Hepatocyte (in vitro differentiated cells): Measurements from ENCODE around the gene AP5S1. TPM values are rescaled to one million over a fixed set of nuclear protein-coding genes. Genes with fewer than 3 reads are reported as not detected.
A peak's percentile ranks its signal among the peaks of the same experiment; 100 is the strongest.
"Not testable (repeated sequence)": the region's sequence is repeated elsewhere in the genome, so short reads cannot be mapped to it uniquely, and the experiment has no call there.

ENCODE experiments used
- DNase-seq: peaks from one replicate; pipeline ENCODE4 v3.0.0-alpha.2; 2016; ENCODE audit warnings: low spot score
- H2AFZ ChIP-seq: fragments of 200-600 bp; sonication (generic); 2 replicates; pipeline ENCODE4 v1.6.0; 2016; ENCODE audit warnings: antibody characterized with exemption, mild to moderate bottlenecking
- H3K27ac ChIP-seq: fragments of 200-600 bp; sonication (generic); 2 replicates; pipeline ENCODE4 v1.5.1; 2016; ENCODE audit warnings: mild to moderate bottlenecking
- H3K27me3 ChIP-seq: fragments of 200-600 bp; sonication (generic); 2 replicates; pipeline ENCODE4 v1.6.1; 2016
- H3K36me3 ChIP-seq: fragments of 200-600 bp; sonication (generic); replicated peaks from 2 replicates; pipeline ENCODE4 v1.5.1; 2016; ENCODE audit warnings: low read depth; ENCODE audit not compliant: insufficient read depth
- H3K4me1 ChIP-seq: fragments of 200-600 bp; sonication (generic); 2 replicates; pipeline ENCODE4 v1.5.1; 2016; ENCODE audit warnings: mild to moderate bottlenecking, moderate library complexity; ENCODE audit not compliant: insufficient read depth
- H3K4me2 ChIP-seq: fragments of 200-600 bp; sonication (generic); 2 replicates; pipeline ENCODE4 v1.6.0; 2016
- H3K4me3 ChIP-seq: fragments of 200-600 bp; sonication (generic); 2 replicates; pipeline ENCODE4 v1.5.1; 2016; ENCODE audit warnings: mild to moderate bottlenecking
- H3K79me2 ChIP-seq: fragments of 200-600 bp; sonication (generic); 2 replicates; pipeline ENCODE4 v1.6.0; 2017; ENCODE audit warnings: mild to moderate bottlenecking
- H3K9me2 ChIP-seq: fragments of 200-600 bp; sonication (generic); replicated peaks from 2 replicates; pipeline ENCODE4 v1.6.0; 2017; ENCODE audit warnings: mild to moderate bottlenecking; ENCODE audit not compliant: insufficient read depth
- H3K9me3 ChIP-seq: fragments of 200-600 bp; sonication (generic); 2 replicates; pipeline ENCODE4 v1.5.1; 2016; ENCODE audit warnings: low read depth, mild to moderate bottlenecking
- H4K20me1 ChIP-seq: fragments of 200-600 bp; sonication (generic); 2 replicates; pipeline ENCODE4 v1.6.0; 2016; ENCODE audit warnings: mild to moderate bottlenecking; ENCODE audit not compliant: insufficient read depth, poor library complexity, severe bottlenecking
- EZH2 ChIP-seq: fragments of 200-600 bp; sonication (generic); IDR thresholded peaks from 2 replicates; pipeline ENCODE4 v1.6.1; 2016; ENCODE audit warnings: antibody characterized with exemption, mild to moderate bottlenecking, borderline replicate concordance
- EZH2phosphoT487 ChIP-seq: fragments of 200-600 bp; sonication (generic); IDR thresholded peaks from one replicate; pipeline ENCODE4 v1.6.1; 2018; ENCODE audit warnings: antibody characterized with exemption, mild to moderate bottlenecking, low read depth, moderate library complexity; ENCODE audit not compliant: unreplicated experiment, severe bottlenecking
- WGBS: methylation state at CpG from one replicate; pipeline ENCODE4 v1.1.6; 2016; ENCODE audit warnings: low lambda C conversion rate; ENCODE audit errors: missing lambda C conversion rate; 5-methylcytosine and 5-hydroxymethylcytosine counted together
- polyA plus RNA-seq: library from polyadenylated mRNA; unstranded; fragments of >200 nt; fragmentation: Nextera tagmentation; extraction: Ambion mirVana; gene quantifications from 2 replicates; pipeline ENCODE4 v1.2.1, GENCODE V29; 2016
- total RNA-seq: library from RNA; depleted of rRNA; stranded (reverse); fragments of >200 nt; gene quantifications from 2 replicates; pipeline ENCODE4 v1.2.3, GENCODE V29; 2014
- TF ChIP-seq, protein P1 (sequence below): fragments of 200-600 bp; sonication (generic); IDR thresholded peaks from 2 replicates; pipeline ENCODE4 v1.5.1; 2016; ENCODE audit warnings: antibody characterized with exemption, mild to moderate bottlenecking; ENCODE audit not compliant: poor library complexity

AP5S1 gene
- total and polyA plus RNA-seq, 2 experiments from 2014 or later, result 13.8 to 21.8 TPM

GRCh38 chr20:3794168-3794567, 26.2 kb upstream of the AP5S1 start:
- peaks cover 23% of the 10 kb centered on the region for H3K4me1 ChIP-seq
- H3K36me3 ChIP-seq, H3K9me3 ChIP-seq, H2AFZ ChIP-seq, H3K27ac ChIP-seq, H3K9me2 ChIP-seq, H3K27me3 ChIP-seq, H3K4me3 ChIP-seq, DNase-seq, H3K4me2 ChIP-seq, H4K20me1 ChIP-seq: not testable (repeated sequence)
- 93% methylated on average over 3 of the region's 3 CpGs for WGBS
- H3K79me2 ChIP-seq, result peaks cover 21% of the 10 kb centered on the region

GRCh38 chr20:3794701-3795420, 25.5 kb upstream of the AP5S1 start:
- Histone ChIP-seq H4K20me1 (no peaks in the 10 kb centered on the region), H2AFZ (peak overlapping the region; percentile 87), H3K9me3 (no peaks in the 10 kb centered on the region), H3K27me3 (no peaks in the 10 kb centered on the region), H3K4me1 (peaks cover 30% of the 10 kb centered on the region), H3K27ac (peak overlapping the region; percentile 91), H3K36me3 (no peaks in the 10 kb centered on the region), H3K79me2 (peaks cover 22% of the 10 kb centered on the region), H3K4me3 (peak overlapping the region; percentile 70), H3K9me2 (no peaks in the 10 kb centered on the region), H3K4me2 (peak overlapping the region; percentile 90)
- TF ChIP-seq, protein P1, sequence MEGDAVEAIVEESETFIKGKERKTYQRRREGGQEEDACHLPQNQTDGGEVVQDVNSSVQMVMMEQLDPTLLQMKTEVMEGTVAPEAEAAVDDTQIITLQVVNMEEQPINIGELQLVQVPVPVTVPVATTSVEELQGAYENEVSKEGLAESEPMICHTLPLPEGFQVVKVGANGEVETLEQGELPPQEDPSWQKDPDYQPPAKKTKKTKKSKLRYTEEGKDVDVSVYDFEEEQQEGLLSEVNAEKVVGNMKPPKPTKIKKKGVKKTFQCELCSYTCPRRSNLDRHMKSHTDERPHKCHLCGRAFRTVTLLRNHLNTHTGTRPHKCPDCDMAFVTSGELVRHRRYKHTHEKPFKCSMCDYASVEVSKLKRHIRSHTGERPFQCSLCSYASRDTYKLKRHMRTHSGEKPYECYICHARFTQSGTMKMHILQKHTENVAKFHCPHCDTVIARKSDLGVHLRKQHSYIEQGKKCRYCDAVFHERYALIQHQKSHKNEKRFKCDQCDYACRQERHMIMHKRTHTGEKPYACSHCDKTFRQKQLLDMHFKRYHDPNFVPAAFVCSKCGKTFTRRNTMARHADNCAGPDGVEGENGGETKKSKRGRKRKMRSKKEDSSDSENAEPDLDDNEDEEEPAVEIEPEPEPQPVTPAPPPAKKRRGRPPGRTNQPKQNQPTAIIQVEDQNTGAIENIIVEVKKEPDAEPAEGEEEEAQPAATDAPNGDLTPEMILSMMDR, result no peak
- TF ChIP-seq EZH2phosphoT487, result no peak
- no peak for TF ChIP-seq EZH2
- DNase-seq, result no peak
- WGBS, result 88% methylated on average over 25 of the region's 25 CpGs

GRCh38 chr20:3795511-3796468, 24.6 kb upstream of the AP5S1 start, which contains the start of gene CDC25B:
TSS of gene CDC25B (plus strand) at chr20:3796310. CDS start at chr20:3796532, 222 bp downstream.
- Histone ChIP-seq H3K79me2 (peaks cover 22% of the 10 kb centered on the region), H3K27me3 (no peaks in the 10 kb centered on the region), H4K20me1 (no peaks in the 10 kb centered on the region), H3K4me1 (peaks cover 33% of the 10 kb centered on the region), H3K4me3 (peak within 1 kb of the TSS; percentile 70), H2AFZ (peak within 1 kb of the TSS; percentile 87), H3K4me2 (peak within 1 kb of the TSS; percentile 90), H3K9me3 (no peaks in the 10 kb centered on the region), H3K36me3 (no peaks in the 10 kb centered on the region), H3K9me2 (no peaks in the 10 kb centered on the region), H3K27ac (peak within 1 kb of the TSS; percentile 91)
- TF ChIP-seq EZH2phosphoT487, result no peak
- TF ChIP-seq, protein P1, result peak; percentile 28
- peak; percentile 95 for DNase-seq
- WGBS, result 4% methylated on average over 52 of the region's 69 CpGs
